ENCODE data around the gene TMEM150C.
A peak's percentile ranks its signal among the peaks of the same experiment; 100 is the strongest.

TMEM150C gene

DNA sequence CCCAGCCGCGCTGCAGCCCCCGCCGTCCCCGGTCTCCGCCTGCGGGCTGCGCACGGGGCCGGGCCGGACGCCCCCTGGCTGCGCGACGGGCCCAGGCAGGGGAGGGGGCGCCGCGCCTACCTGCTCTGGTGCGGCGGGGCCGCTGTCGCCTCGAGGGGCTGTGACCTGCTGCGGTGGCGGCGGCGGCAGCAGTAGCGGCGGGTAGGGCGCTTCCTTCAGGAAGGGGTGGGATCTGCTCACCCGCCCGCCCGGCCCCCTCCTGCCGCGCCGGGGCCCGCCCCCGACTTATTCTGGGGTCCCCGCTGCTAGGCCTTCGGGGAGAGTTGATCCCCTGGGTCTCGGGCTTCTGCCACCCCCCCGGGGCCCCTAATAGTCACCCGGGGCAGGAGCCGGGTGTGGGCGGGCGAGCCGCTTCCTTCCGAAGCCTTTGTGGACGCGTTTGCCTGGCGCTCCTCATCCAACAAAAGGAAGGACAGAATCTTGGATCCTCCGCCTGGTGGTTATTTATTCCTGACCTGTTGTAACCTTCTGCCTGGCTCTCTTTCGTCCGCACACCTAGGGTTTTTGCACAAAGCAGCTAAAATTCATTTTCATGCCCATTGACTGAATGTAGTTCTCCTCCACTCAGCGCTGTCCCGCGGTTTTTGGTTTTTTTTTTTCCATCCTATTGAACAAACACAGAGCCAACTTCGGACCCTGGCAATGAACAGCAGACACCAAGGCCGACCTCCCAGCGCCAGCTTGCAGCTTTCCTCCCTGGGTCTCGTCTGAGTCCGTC is at the start of gene TMEM150C:
Gene TMEM150C (minus strand): TSS at position 203 of the 778 bp plus-strand sequence. CDS start 57,331 bp downstream, outside the sequence.
- DNase-seq (ENCODE audit: low spot score): peak; percentile 57

DNA sequence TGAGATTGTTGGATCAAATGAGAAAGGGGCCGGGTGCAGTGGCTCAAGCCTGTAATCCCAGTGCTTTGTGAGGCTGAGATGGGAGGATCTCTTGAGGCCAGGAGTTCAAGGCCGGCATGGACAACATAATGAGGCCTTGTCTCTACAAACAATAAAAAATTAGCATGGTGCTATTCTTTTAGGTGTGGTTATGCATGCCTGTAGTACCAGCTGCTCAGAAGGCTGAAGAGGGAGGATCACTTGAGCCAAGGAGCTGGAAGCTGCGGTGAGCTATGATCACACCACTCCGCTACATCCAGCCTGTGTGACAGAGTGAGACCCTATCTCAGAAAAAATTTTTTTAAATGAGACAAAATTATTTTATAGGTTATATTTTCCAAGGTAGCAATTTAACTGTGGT is 49.7 kb upstream of the TMEM150C start:
- DNase-seq (ENCODE audit: low spot score): no peak

DNA sequence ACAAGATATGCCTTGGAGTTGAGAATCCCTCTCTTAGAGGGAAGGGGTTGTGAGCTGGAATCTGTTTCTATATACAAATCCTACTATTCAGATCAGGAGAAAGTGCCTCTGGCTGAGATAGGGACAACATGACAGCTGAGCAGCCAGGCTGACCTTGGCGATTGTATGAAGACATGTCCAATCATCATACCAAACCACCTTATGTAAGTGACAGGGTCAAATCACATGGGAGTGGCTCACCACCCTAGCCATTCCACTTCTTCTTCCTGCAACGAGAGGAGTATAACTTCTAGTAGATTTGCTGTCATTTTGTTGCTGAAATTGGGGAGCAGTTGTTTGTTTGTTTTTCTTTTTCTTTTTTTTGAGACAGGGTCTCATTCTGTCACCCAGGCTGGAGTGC is 48.3 kb upstream of the TMEM150C start:
- no peak for DNase-seq (ENCODE audit: low spot score)

DNA sequence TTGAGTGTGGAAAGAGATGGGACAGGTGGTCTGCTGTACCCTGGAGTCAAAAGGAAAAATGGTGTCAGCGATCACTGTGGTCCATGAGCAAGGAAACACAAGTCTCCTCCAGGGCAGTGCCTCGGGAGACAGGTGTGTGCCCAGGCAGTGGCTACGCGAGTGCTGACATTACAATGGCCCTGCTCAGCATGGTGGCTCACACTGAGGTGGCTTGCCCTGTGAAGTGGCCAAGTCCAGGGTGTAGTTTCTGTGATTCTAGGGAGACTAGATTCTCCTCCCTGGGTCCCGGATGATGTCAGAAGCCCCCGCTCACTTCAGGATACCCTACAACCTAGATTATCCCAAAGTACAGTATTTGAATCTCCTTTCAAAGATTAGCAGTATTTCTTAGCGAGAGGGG is 44.8 kb upstream of the TMEM150C start:
- no peak for DNase-seq (ENCODE audit: low spot score)

DNA sequence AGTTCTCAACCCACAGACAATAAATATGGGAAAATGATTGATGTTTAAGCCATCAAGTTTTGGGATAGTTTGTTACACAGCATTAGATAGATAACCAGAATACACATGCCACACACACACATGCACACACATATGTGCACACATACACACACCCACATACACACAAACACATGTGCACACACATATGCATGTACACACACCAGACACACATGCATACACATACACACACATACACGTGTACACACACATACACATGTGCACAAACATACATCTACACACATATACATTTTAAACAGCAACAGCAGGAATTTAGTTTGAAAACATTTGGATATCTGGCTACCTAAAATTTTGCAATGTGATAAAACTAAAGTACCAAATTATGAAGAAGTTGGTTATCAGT is 42.7 kb upstream of the TMEM150C start:
- no peak for DNase-seq (ENCODE audit: low spot score)

DNA sequence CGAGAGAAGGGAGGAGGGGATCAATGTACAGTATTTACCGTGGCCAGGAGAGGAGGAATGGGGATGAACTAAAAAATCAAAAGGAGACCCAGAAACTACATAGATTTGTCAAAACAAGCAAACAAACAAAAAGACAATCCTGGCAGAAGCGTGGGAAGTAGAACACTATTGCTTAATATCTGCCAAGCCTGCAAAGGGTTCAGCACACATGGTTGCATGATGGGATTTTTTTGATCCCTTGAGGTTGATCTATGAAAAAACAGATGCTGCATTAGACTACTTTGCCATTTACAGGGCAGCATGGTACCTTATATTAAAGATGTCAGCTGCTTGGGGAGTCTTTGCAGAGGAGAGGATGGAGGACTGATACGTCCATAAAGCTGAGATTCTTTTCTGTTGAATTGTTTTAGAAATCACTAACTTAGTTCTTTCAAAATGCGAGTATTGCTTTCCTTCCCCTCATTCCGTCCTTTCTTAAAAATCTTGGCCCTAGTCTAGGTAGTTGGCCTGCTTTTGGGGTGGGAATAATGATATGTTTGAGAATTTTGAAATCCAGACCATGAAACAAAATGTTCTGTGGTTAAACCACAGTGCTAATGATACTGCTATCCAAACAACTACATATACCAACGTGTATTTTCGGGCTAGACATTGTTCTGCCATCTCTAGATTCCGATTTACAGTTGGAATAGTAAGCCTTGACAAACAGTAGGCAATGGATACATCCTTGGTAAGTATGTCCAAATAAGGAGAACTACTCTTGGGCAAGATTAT is 39.6 kb upstream of the TMEM150C start:
- no peak for DNase-seq (ENCODE audit: low spot score)

DNA sequence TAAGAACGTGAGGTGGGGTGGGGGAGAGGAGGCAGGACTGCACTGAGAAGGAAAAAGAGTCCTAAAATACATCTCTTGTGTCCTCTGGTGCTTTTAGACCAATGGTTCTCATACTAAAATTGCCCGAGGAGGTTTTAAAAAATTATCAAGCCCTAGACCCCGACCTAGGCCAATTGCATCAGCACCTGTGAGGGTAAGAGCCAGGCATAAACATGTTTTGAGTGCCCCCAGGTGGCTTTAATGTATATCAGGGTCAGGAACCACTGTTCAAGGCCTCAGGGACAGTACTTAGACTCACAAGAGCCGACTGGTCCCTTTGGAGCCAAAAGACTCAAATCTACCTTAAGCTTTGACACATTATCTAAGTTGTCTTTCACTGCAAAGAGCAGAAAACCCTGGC is 37.5 kb upstream of the TMEM150C start:
- no peak for DNase-seq (ENCODE audit: low spot score)

DNA sequence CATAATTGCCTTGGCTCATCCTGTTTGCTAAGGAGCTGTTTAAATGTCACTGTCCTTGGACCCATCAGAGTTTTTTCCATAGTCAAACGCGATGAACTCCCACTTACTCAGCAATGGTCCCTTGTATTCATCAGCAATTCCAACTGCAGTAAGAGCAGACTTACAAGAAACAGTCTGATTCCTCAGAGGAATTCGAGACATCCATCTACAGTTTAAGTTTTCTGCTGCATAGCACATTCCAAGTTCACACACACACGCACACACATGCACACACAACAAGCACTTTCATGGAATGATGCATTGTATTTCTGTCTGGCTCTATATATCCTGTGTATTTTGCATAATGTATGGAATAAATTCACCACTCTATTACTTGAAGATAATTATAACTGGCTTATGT is 32.7 kb upstream of the TMEM150C start:
- DNase-seq (ENCODE audit: low spot score): no peak

DNA sequence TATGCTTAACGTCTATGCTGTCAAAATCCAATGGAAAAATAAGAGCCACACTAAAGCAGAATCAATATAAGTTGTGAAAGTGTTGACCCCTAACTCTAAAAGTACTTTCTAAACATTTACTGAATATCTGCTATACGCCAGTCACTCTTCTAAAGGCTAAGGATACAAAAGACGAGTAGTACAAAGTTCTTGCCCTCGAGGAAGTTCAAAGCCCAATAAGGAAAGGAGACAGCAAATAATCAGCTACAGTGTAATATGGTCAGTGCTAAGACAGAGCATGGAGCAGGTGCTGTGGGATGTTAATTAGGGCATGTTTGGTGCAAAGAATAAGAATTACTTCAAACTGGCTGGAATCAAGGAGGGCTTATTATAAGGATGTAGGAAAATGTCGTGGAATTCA is 31.6 kb upstream of the TMEM150C start:
- DNase-seq (ENCODE audit: low spot score): no peak

DNA sequence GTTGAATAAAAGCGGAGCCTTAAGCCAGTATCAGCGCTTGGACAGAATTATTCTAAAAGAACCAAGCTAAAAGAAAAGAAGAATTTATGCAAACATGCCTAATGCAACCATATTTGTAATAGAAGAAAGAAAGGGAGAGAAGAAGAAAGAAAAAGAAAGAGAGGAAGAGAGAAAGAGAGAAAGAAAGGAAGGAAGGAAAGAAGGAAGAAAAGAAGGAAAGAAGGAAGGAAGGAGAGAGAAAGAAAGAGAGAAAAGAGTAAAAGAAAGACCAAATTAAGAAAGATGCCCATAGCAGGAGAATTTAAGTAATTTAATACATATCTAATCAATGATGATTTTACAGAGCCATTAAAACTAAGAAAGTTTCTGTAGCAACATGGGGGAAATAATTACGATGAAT is 30.9 kb upstream of the TMEM150C start:
- DNase-seq (ENCODE audit: low spot score): no peak

DNA sequence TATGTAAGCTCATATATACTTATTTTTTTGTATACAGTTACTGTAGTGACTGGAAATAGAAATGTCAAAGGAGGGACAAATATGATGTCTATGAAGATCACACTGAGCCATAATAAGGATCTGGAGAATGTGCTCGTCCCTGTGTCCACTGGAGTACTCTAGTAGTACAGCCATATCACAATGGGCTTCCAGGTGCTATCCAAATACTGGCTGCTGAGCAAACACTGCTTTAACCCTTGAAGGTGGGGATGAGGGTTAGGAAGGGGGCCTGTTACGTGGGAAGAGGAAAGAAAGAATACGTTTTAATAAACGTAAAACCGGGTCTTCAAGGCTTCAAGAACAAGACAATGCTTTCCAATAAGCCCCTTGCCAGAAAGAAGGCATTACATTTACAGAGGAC is 29.8 kb upstream of the TMEM150C start:
- no peak for DNase-seq (ENCODE audit: low spot score)

DNA sequence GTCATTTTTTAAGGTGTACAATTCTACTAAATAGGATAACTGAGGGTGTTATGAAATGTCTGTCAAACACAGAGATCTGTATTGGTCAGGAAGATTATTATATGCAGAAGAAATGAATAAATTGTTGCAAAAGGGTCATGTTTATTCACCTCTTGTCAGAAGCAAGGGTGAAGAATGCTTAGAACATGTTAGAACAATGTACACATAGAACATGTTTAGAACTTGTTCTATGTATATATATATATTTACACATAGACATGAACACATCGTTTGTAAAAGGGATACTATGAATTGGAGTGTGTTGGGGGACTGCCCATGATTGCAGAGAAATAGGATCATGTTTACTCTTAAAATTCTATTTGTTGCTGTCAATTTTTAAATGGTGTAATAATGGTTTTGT is 28.0 kb upstream of the TMEM150C start:
- DNase-seq (ENCODE audit: low spot score): no peak

DNA sequence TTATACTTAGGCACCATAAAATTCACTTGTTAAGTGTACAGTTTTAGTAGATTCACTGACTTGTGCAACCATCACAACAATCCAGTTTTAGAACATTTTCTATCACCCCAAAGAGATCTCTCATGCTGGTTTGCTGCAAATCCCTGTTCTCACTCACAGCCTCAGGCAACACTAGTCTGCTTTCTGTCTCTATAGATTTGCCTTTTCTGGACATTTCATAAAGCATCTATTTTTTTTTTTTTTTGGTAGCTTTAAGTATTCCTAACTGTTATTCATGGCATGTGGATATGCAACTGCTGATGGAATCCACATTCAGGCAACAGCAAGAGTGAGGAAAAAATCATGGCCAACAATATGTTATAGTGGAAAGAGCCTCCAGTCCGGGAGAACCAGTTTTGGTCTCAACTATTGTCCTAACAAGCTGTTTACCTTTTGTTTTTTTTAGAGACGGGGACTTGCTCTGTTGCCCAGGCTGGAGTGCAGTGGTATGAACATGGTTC is 27.0 kb upstream of the TMEM150C start:
- DNase-seq (ENCODE audit: low spot score): no peak

DNA sequence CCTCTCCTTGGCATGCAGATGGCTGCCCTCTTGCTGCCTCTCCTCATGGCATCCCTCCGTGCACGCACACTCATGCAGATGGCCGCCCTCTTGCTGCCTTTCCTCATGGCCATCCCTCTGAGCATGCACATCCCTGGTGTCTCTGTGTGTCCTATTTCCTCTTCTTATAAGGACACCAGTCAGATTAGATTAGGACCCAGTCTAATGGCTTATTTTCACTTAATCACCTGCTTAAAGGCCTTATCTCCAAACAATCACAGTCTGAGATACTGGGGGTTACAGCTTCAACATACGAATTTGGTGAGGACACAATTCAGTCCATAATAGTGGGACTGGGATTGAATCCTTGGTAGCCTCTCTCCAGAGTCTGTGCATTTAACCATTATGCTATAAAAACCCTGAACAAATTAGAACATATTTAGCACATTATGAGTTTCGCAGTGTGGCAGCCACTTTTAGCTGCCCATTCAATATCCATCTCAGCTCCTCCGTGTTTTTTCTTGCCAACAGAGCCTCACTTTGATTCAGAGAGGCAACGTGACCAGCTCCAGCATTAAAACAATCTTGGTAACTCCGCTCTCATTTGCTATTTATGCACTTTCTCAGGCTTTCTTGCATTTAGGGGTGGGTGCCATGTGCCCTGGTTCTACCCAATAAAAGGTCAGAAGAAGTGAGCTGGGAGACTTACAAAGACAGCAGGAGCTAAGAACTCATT is 26.2 kb upstream of the TMEM150C start:
- no peak for DNase-seq (ENCODE audit: low spot score)

DNA sequence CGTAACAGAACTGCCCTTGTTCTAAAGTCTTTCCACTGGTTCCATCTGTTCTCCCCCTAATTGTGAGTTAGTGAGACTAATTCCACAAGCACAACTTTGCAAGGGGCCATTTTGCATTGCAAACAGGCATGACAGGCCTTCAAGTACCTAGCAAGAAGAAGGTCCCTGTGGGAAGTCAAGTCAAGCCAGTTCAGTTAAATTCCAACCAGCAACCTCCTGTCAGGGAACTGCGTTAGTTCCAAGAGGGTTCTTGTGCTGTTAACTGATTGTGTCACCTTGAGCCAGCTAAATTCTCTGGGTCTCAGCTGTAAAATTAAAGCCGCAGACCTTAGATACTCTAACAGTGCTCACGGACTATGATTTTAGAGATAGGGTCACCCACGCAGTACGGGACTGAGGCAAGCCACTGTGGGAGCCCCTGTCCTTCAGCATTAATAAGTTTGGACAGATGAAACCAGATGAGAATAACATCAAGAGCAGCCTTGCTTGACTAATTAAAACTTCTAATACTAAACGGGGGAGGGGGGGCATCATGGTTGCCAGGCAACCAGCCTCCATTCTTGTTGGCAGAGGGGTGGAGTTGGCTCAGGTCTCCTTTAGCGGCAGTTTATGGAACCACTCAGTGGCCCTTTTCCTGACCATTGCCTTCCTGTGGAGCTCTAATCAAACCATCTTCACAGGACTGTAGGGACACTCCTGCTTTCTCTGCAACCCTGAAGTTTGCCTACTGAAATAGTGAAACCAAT is 24.1 kb upstream of the TMEM150C start:
- DNase-seq (ENCODE audit: low spot score): no peak

DNA sequence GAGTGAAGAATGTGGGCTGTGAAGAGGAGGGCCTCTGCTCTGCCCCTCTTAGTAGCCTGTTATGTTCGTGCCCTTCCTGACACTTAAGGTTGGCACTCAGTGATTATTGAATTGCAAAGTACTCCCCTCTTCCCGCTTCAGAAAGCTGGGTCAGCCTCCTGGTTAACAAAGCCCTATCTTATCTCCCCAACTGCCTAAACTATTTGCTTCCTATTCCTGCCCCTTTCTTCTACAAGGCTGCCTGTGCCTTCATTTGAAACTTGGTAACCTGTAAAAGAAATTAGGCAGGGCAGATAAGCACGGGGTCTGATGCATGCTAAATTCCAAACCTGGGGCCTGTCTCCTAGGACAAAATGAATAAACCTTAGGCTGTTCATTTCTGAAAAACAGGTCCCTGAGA is 23.1 kb upstream of the TMEM150C start:
- no peak for DNase-seq (ENCODE audit: low spot score)

DNA sequence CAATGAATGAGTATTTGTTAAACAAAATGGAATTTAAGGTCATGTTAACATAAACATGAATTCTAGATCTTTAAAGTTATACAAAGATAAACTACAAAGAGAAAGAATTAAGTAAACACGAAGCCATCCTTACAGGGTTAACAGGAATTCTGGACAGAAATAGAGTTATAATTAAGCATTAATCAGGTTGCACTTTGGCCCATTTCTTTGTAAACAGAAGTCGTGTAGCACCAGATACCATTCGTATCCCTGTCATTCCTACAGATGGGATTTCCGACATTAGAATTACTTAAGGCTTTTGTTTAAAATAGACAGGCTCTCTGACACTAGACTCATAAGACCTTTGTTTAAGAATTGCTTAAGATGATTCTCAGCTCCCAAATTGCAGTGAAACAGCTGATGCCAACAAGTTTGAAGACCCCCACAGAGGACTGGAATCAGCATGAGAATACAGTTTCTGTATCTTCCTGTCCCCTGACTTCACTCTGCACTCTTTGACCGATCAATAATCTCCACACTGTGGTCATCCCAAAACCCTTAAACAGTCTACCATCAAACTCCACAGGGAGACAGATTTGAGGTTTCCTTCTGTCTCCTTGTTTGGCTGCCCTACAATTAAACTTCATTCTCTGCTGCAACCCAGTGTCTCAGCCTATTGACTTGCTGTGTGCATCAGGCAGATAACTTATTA is 22.3 kb upstream of the TMEM150C start:
- DNase-seq (ENCODE audit: low spot score): no peak

DNA sequence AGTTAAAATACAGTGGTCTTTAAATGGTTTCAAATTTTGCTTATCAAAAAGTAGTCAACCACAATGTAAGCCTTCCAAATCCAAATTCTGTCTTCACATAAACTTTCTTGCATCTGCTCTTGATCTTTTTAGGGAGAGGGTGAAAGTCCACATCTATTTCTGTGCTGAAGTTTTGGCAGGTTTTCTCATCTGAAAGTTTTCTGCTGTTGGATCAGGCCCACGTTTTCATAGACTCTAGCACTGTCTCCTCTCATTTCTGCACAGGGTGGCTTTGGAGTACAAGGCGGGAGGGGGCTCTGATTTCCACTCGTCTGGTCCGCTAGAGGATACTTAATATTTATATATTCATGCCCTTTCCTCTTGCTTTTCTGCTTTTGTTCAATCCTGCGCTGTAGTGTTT is 18.1 kb upstream of the TMEM150C start:
- no peak for DNase-seq (ENCODE audit: low spot score)

DNA sequence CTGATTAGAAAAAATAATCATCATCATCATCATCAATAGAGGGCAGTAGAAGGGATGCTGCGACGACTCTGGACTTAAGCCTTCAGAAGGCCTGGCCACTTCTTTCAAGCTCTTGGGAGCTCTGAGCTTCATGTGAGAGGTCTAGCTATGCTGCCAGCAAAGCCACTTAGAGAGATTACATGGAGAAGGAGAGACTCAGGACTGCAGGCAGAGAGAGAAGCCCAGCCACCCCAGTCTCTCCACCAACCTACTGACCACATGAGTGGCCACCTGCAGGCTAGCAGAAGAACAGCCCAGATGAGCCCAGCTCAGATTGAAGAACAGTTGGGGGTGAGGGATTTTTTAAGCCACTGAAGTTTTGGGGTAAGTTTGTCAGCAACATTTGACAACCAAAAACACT is 17.1 kb upstream of the TMEM150C start:
- no peak for DNase-seq (ENCODE audit: low spot score)

DNA sequence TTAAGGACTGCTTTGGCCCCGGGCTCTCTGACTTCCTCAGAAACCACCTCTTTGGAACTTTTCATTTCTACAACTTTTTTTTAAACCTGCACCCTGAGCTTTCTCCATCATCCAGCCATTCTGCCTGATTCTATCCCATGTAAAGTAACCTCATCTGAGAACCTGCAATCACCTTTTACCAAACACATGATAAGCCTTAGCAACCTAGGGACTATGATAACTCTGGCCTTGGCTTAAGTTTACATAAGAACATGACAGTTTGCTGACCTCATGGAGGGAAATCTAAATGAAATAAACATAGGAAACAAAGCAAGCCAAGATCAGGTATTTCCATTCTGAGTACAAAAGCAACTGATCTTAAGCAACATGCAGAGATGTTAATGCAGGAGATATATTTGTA is 15.7 kb upstream of the TMEM150C start:
- DNase-seq (ENCODE audit: low spot score): no peak

DNA sequence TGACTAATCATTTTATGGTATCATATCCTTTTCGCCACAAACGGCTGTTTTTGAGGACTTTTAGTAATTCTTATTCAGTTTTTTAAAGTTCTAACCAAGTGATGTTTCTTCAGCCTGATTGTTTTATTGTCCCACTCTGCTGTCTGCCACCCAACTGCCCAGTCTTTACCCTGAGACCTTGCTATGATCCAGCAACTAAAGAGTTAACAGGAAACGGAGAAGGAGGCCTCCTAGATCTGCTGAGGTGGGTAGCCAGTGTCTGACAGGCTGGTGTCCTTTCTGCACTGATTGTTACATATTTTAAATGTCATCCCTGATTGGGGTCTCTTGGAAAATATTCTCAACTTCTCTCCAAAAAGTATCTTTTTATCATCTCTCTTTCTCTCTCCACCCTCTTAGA is 7.9 kb upstream of the TMEM150C start:
- no peak for DNase-seq (ENCODE audit: low spot score)
